ENCODE data around the gene AOPEP.

The AOPEP gene

DNA sequence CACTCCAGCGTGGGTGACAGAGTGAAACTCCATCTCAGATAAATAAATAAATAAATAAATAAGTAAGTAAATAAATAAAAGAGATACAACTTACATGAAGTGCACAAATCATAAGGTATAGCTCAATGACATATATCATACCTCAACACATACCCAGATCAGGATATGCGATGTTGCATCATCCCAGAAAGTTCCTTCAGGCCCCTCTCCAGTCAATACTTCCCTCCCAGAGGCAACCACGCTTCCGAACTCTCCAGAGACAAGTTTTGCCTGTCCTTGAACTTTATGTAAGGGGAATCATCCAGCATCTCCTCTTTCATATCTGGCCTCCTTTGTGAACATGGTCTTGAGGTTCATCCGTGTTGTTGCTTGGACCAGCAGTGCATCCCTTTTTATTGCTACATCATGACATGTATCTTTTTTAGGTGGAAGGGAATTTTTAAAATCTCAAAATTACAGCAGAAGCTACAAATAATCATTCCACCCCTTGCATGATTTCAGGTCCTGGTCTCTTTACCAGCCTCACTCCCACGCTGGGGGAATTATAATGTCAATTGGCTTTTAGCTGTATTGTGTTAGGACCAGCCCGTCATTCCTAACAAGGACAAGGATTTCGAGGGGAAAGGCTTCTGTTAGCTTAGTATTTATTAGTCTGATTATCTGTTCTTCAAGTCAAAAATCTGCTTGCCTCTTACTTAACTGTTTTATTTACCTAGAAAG, 32.9 kb upstream of the AOPEP start:
- Histone ChIP-seq H3K27ac (ENCODE audit: insufficient read depth, low read depth, low read length, poor library complexity, severe bottlenecking) (no peak overlapping the region), H3K36me3 (ENCODE audit: control insufficient read depth, insufficient read depth, low read length) (no peaks in the 10 kb centered on the region), H3K4me1 (ENCODE audit: control insufficient read depth, insufficient read depth, low read length) (peaks cover 9% of the 10 kb centered on the region), H3K4me3 (ENCODE audit: insufficient read depth, low read depth, low read length) (no peak overlapping the region), H3K27me3 (ENCODE audit: control insufficient read depth, insufficient read depth, low read length, poor library complexity, severe bottlenecking) (no peaks in the 10 kb centered on the region), H3K9me3 (ENCODE audit: control insufficient read depth, low read length) (no peaks in the 10 kb centered on the region)
- 69 to 74% methylated on average over 6 of the region's 8 CpGs for WGBS, 2 experiments

GRCh38 chr9:94696545-94696944, 30.0 kb upstream of the AOPEP start:
- H3K36me3 ChIP-seq (ENCODE audit: control insufficient read depth, insufficient read depth, low read length): no peaks in the 10 kb centered on the region
- H3K27ac ChIP-seq (ENCODE audit: insufficient read depth, low read depth, low read length, poor library complexity, severe bottlenecking): no peak overlapping the region
- 85 to 94% methylated on average over 5 of the region's 5 CpGs for WGBS, 2 experiments
- H3K27me3 ChIP-seq (ENCODE audit: control insufficient read depth, insufficient read depth, low read length, poor library complexity, severe bottlenecking): no peaks in the 10 kb centered on the region
- no peaks in the 10 kb centered on the region for H3K9me3 ChIP-seq (ENCODE audit: control insufficient read depth, low read length)
- H3K4me1 ChIP-seq (ENCODE audit: control insufficient read depth, insufficient read depth, low read length): peaks cover 9% of the 10 kb centered on the region
- H3K4me3 ChIP-seq (ENCODE audit: insufficient read depth, low read depth, low read length): no peak overlapping the region

- peaks cover 4% of the 10 kb centered on the region for H3K4me1 ChIP-seq (ENCODE audit: control insufficient read depth, insufficient read depth, low read length)
- no peaks in the 10 kb centered on the region for H3K9me3 ChIP-seq (ENCODE audit: control insufficient read depth, low read length)
- H3K4me3 ChIP-seq (ENCODE audit: insufficient read depth, low read depth, low read length): no peak overlapping the region
- 77% methylated on average over 5 of the region's 5 CpGs for WGBS, 2 experiments
- no peaks in the 10 kb centered on the region for H3K36me3 ChIP-seq (ENCODE audit: control insufficient read depth, insufficient read depth, low read length)
- no peak overlapping the region for H3K27ac ChIP-seq (ENCODE audit: insufficient read depth, low read depth, low read length, poor library complexity, severe bottlenecking)
- H3K27me3 ChIP-seq (ENCODE audit: control insufficient read depth, insufficient read depth, low read length, poor library complexity, severe bottlenecking): no peaks in the 10 kb centered on the region
Observed at GRCh38 chr9:94697972-94698581, 28.4 kb upstream of the AOPEP start.

DNA sequence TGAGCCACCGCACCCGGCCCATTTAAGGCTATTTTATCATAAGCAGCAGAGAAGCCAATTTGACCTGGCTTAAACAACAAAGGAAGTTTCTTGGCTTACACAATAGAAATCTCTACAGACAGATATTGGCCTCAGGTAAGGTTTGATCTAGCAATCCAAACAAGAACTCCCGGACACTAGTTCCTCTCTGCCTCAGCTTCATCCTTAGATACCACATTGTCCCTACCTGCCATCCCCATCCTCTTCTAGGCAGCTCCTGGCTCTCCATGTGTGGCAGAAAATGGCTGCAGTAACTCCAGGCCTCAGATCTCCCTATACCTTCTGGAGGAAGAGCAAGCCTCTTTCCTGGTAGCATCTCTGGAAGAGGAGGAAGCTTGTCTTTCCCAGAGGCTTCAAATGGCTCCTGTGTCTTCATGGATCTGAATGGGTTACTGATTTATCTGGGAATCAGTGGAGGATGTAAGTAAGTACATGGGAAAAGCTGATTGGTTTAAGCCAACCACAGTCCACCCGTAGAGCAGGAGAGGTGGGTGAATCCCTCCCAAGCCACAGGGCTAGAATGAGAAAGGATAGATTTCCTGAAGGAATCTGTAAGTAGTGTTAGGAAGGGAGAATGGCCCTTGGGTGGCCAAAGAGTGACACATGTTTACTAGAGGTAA, 26.7 kb upstream of the AOPEP start:
- H3K36me3 ChIP-seq (ENCODE audit: control insufficient read depth, insufficient read depth, low read length): no peaks in the 10 kb centered on the region
- no peak overlapping the region for H3K27ac ChIP-seq (ENCODE audit: insufficient read depth, low read depth, low read length, poor library complexity, severe bottlenecking)
- H3K27me3 ChIP-seq (ENCODE audit: control insufficient read depth, insufficient read depth, low read length, poor library complexity, severe bottlenecking): no peaks in the 10 kb centered on the region
- H3K4me1 ChIP-seq (ENCODE audit: control insufficient read depth, insufficient read depth, low read length): peaks cover 4% of the 10 kb centered on the region
- H3K4me3 ChIP-seq (ENCODE audit: insufficient read depth, low read depth, low read length): no peak overlapping the region
- WGBS, 2 experiments: 94 to 95% methylated on average over 4 of the region's 4 CpGs
- no peaks in the 10 kb centered on the region for H3K9me3 ChIP-seq (ENCODE audit: control insufficient read depth, low read length)

GRCh38 chr9:94700445-94700844, 26.1 kb upstream of the AOPEP start:
- Histone ChIP-seq H3K36me3 (ENCODE audit: control insufficient read depth, insufficient read depth, low read length) (no peaks in the 10 kb centered on the region), H3K27me3 (ENCODE audit: control insufficient read depth, insufficient read depth, low read length, poor library complexity, severe bottlenecking) (no peaks in the 10 kb centered on the region), H3K9me3 (ENCODE audit: control insufficient read depth, low read length) (no peaks in the 10 kb centered on the region), H3K4me3 (ENCODE audit: insufficient read depth, low read depth, low read length) (no peak overlapping the region), H3K4me1 (ENCODE audit: control insufficient read depth, insufficient read depth, low read length) (peaks cover 4% of the 10 kb centered on the region), H3K27ac (ENCODE audit: insufficient read depth, low read depth, low read length, poor library complexity, severe bottlenecking) (no peak overlapping the region)
- 97 to 98% methylated on average over 2 to 3 of the region's 3 CpGs for WGBS, 2 experiments

- H3K27ac ChIP-seq (ENCODE audit: insufficient read depth, low read depth, low read length, poor library complexity, severe bottlenecking): no peak overlapping the region
- WGBS, 2 experiments: 83 to 85% methylated on average over 4 of the region's 4 CpGs
Observed at GRCh38 chr9:94703488-94704140, 22.9 kb upstream of the AOPEP start.

DNA sequence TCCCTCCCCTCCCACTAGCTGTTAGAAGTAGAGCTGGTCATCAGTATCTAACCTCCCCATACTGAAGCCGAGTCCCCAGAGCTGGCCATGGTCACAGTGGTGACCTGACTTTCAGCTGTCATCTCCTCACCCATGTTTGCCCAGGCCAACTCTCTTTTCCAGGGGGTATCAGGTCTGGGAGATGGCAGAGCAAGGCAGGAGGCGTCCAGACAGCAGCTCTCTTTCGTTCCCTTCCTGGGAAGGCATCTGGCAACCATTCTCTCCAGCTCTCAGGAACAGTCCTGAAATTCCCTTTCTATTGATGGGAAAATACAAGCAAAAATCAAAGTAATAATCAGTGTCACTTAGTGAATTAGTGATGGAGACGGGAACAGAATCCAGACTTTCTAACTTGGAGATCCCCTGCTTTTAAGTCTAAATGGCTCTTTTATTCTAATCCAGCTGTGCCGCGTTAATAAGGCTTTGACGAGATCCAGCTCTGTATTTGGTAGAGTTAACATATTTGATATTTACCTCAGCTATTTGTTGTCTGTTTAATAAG, 21.3 kb upstream of the AOPEP start:
- H3K27me3 ChIP-seq (ENCODE audit: control insufficient read depth, insufficient read depth, low read length, poor library complexity, severe bottlenecking): no peaks in the 10 kb centered on the region
- no peaks in the 10 kb centered on the region for H3K4me1 ChIP-seq (ENCODE audit: control insufficient read depth, insufficient read depth, low read length)
- no peak overlapping the region for H3K4me3 ChIP-seq (ENCODE audit: insufficient read depth, low read depth, low read length)
- no peaks in the 10 kb centered on the region for H3K9me3 ChIP-seq (ENCODE audit: control insufficient read depth, low read length)
- 93% methylated on average over 7 of the region's 7 CpGs for WGBS, 2 experiments
- H3K27ac ChIP-seq (ENCODE audit: insufficient read depth, low read depth, low read length, poor library complexity, severe bottlenecking): no peak overlapping the region
- no peaks in the 10 kb centered on the region for H3K36me3 ChIP-seq (ENCODE audit: control insufficient read depth, insufficient read depth, low read length)

More at GRCh38 chr9:94703488-94704140, 22.9 kb upstream of the AOPEP start:
- Histone ChIP-seq H3K27me3 (ENCODE audit: control insufficient read depth, insufficient read depth, low read length, poor library complexity, severe bottlenecking) (no peaks in the 10 kb centered on the region), H3K4me1 (ENCODE audit: control insufficient read depth, insufficient read depth, low read length) (no peaks in the 10 kb centered on the region), H3K9me3 (ENCODE audit: control insufficient read depth, low read length) (no peaks in the 10 kb centered on the region), H3K4me3 (ENCODE audit: insufficient read depth, low read depth, low read length) (no peak overlapping the region), H3K36me3 (ENCODE audit: control insufficient read depth, insufficient read depth, low read length) (no peaks in the 10 kb centered on the region)

DNA sequence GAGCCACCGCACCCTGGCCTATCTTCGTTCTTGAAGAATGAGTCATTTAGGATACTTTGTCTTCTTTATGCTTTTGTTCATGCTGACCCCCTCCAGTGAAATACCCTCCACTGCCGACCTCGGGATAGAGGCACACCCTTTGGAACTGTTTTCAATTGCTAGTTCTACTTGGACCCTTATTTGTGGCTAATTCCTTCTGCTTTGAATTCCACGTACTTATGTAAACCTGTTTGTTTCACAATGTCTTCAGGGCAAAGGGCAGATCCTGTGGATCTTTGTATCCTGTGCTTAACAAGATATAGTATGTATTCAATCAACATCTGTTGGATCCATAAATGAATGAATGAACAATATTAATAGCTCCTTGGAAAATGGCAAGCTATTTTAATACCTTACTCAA, 19.6 kb upstream of the AOPEP start:
- Histone ChIP-seq H3K36me3 (ENCODE audit: control insufficient read depth, insufficient read depth, low read length) (no peaks in the 10 kb centered on the region), H3K4me1 (ENCODE audit: control insufficient read depth, insufficient read depth, low read length) (no peaks in the 10 kb centered on the region), H3K27ac (ENCODE audit: insufficient read depth, low read depth, low read length, poor library complexity, severe bottlenecking) (no peak overlapping the region), H3K4me3 (ENCODE audit: insufficient read depth, low read depth, low read length) (no peak overlapping the region), H3K27me3 (ENCODE audit: control insufficient read depth, insufficient read depth, low read length, poor library complexity, severe bottlenecking) (no peaks in the 10 kb centered on the region), H3K9me3 (ENCODE audit: control insufficient read depth, low read length) (no peaks in the 10 kb centered on the region)
- WGBS, 2 experiments: 84 to 92% methylated on average over 5 of the region's 5 CpGs

DNA sequence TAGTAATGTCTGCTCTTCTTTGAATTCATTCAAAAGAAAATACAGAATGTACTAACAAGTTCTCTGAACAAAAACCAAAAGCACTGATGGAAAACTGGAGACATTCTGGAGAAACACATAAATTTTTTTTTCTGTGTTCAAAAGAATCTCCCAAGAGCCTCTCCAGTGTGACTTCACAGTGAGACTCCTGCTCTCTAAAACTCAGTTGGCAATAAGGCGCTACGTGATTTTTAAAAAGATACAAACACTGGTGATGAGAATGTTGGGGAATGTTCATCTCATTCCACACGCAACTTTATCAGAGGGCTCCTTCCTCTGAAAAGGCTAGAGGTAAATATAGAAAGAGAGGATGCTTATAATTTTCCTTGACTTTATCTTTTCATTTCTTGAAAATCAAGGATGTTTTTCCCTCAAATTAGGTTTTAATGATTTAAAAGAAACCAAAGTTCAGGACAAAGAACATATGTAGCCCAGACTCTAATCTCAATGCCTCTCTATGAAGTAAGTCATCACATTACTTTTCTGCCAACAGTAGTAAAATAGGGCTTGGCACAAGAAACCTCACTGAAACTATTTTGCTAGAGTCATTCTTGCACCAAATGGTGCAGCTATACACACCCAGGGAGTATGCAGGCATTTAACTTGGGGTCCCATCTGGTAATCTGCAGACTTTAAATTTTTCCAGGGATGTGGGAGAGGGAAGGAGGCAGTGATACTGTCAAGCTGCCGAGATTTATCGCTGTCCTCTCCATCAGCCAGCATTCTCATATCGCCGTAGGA, 12.9 kb upstream of the AOPEP start:
- Histone ChIP-seq H3K27ac (ENCODE audit: insufficient read depth, low read depth, low read length, poor library complexity, severe bottlenecking) (no peak overlapping the region), H3K4me1 (ENCODE audit: control insufficient read depth, insufficient read depth, low read length) (no peaks in the 10 kb centered on the region), H3K9me3 (ENCODE audit: control insufficient read depth, low read length) (no peaks in the 10 kb centered on the region), H3K4me3 (ENCODE audit: insufficient read depth, low read depth, low read length) (no peak overlapping the region), H3K36me3 (ENCODE audit: control insufficient read depth, insufficient read depth, low read length) (no peaks in the 10 kb centered on the region), H3K27me3 (ENCODE audit: control insufficient read depth, insufficient read depth, low read length, poor library complexity, severe bottlenecking) (no peaks in the 10 kb centered on the region)
- 94% methylated on average over 7 of the region's 7 CpGs for WGBS, 2 experiments
